ENCODE data around the gene OCA2.
"Not testable (repeated sequence)": the region's sequence is repeated elsewhere in the genome, so short reads cannot be mapped to it uniquely, and the experiment has no call there.

The OCA2 gene

GRCh38 chr15:27866505-27867165 is 232.5 kb downstream of the OCA2 start:
- no peak for DNase-seq

- DNase-seq: no peak
These were observed 233.2 kb downstream of the OCA2 start for GRCh38 chr15:27865926-27866325.

- DNase-seq: no peak
These were observed 233.7 kb downstream of the OCA2 start for GRCh38 chr15:27865323-27865922.

- DNase-seq: no peak
These were observed 234.4 kb downstream of the OCA2 start for GRCh38 chr15:27864719-27865118.

- no peak for DNase-seq
These were observed 235.0 kb downstream of the OCA2 start for GRCh38 chr15:27864086-27864485.

- DNase-seq: no peak
These were observed 236.1 kb downstream of the OCA2 start for GRCh38 chr15:27863000-27863399.

GRCh38 chr15:27861171-27861570 is 237.9 kb downstream of the OCA2 start:
- DNase-seq: no peak

- no peak for DNase-seq
These were observed 244.0 kb downstream of the OCA2 start for GRCh38 chr15:27855137-27855536.

- DNase-seq: no peak
These were observed 244.5 kb downstream of the OCA2 start for GRCh38 chr15:27854601-27855000.

GRCh38 chr15:27853624-27854455 is 245.3 kb downstream of the OCA2 start:
- DNase-seq: no peak

GRCh38 chr15:27851858-27852210 is 247.3 kb downstream of the OCA2 start:
- DNase-seq: no peak

- no peak for DNase-seq
These were observed 247.9 kb downstream of the OCA2 start for GRCh38 chr15:27850981-27851857.

- DNase-seq: no peak
These were observed 249.1 kb downstream of the OCA2 start for GRCh38 chr15:27850050-27850449.

- DNase-seq: not testable (repeated sequence)
These were observed 250.2 kb downstream of the OCA2 start for GRCh38 chr15:27848936-27849335.

GRCh38 chr15:27847775-27848710 is 251.1 kb downstream of the OCA2 start:
- no peak for DNase-seq

- no peak for DNase-seq
These were observed 252.3 kb downstream of the OCA2 start for GRCh38 chr15:27846722-27847395.

GRCh38 chr15:27845535-27846369 is 253.4 kb downstream of the OCA2 start:
- no peak for DNase-seq

- DNase-seq: no peak
These were observed 255.0 kb downstream of the OCA2 start for GRCh38 chr15:27844018-27844666.

GRCh38 chr15:27843146-27843545 is 256.0 kb downstream of the OCA2 start:
- DNase-seq: no peak

- no peak for DNase-seq
These were observed 256.6 kb downstream of the OCA2 start for GRCh38 chr15:27842526-27842925.
